Measurements from ENCODE around the gene HOXD4.

HOXD4 gene

DNA sequence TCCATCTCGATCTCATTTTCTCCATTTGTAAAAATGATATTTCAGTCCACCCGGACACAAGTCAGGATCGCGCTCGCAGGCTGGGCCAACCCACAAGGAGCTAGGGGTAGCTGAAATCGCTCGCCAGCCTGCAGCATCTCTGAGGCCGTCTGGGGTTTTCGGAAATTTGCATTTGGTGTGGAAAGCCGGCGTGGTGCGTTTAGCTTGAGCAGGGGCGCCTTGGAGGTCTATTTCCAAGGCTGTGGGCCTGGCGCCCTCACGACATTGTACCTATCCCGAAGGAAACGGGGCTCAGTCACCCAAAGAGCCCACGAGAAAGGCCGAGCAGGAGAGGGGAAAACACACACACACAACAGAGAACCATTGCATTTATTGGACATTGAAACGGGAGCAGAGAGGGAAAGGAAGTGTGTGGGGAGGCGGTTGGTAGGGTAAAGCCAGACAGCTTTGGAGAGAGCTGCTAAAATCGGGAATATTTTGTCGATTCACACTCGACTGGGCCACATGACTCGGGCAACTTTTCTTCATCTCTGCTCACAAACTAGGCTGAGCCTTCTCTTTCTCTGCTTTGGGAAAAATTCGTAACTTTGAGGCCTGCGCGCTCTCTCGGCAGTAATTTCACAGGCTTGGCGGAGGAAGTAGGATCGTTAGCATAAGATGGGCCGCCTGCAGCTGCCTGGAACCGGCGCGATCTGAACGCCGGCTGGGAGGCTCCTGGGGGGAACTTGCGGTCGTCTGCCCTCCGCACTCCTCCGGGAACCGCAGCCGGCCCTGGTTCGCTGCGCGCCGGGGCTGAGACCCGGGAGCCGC is 23.0 kb upstream of the HOXD4 start:
- Histone ChIP-seq H3K9ac (ENCODE audit: low read depth in 1 of 2, low read length in 2 of 2) (peak overlapping the region; percentile 47 to 50), H3K4me1 (ENCODE audit: control insufficient read depth in 2 of 2, insufficient read depth in 2 of 2, low read length in 2 of 2) (peaks cover 5 to 7% of the 10 kb centered on the region in 2 donors), H3K4me3 (ENCODE audit: low read length in 2 of 2) (peak overlapping the region; percentile 43 to 60), H3K27ac (ENCODE audit: low read depth in 2 of 2, low read length in 2 of 2) (peak overlapping the region; percentile 72 to 74), H3K27me3 (ENCODE audit: control insufficient read depth in 2 of 2, insufficient read depth in 2 of 2, low read length in 2 of 2) (peaks cover 29 to 35% of the 10 kb centered on the region in 2 donors), H3K9me3 (ENCODE audit: control insufficient read depth in 2 of 2, low read length in 2 of 2) (no peaks in the 10 kb centered on the region), H3K36me3 (ENCODE audit: control insufficient read depth in 2 of 2, insufficient read depth in 2 of 2, low read length in 2 of 2) (no peaks in the 10 kb centered on the region)

GRCh38 chr2:176128982-176129796 is 22.2 kb upstream of the HOXD4 start, which contains the start of gene HOXD8:
Gene HOXD8, plus strand, starts transcription at chr2:176129705. Its CDS starts 662 bp downstream, at chr2:176130367.
- peak within 1 kb of the TSS; percentile 47 to 59 for H3K9ac ChIP-seq (ENCODE audit: low read depth in 1 of 2, low read length in 2 of 2)
- no peaks in the 10 kb centered on the region for H3K36me3 ChIP-seq (ENCODE audit: control insufficient read depth in 2 of 2, insufficient read depth in 2 of 2, low read length in 2 of 2)
- peaks cover 5 to 7% of the 10 kb centered on the region in 2 donors for H3K4me1 ChIP-seq (ENCODE audit: control insufficient read depth in 2 of 2, insufficient read depth in 2 of 2, low read length in 2 of 2)
- H3K4me3 ChIP-seq (ENCODE audit: low read length in 2 of 2), result peak within 1 kb of the TSS; percentile 61 to 67
- H3K27me3 ChIP-seq (ENCODE audit: control insufficient read depth in 2 of 2, insufficient read depth in 2 of 2, low read length in 2 of 2), result peaks cover 21 to 28% of the 10 kb centered on the region in 2 donors
- H3K27ac ChIP-seq (ENCODE audit: low read depth in 2 of 2, low read length in 2 of 2), result peak within 1 kb of the TSS; percentile 72 to 74
- H3K9me3 ChIP-seq (ENCODE audit: control insufficient read depth in 2 of 2, low read length in 2 of 2), result no peaks in the 10 kb centered on the region

GRCh38 chr2:176129813-176130146 is 21.6 kb upstream of the HOXD4 start:
- Histone ChIP-seq H3K27me3 (ENCODE audit: control insufficient read depth in 2 of 2, insufficient read depth in 2 of 2, low read length in 2 of 2) (peaks cover 15 to 22% of the 10 kb centered on the region in 2 donors), H3K36me3 (ENCODE audit: control insufficient read depth in 2 of 2, insufficient read depth in 2 of 2, low read length in 2 of 2) (no peaks in the 10 kb centered on the region), H3K4me3 (ENCODE audit: low read length in 2 of 2) (peak overlapping the region; percentile 61 to 67), H3K4me1 (ENCODE audit: control insufficient read depth in 2 of 2, insufficient read depth in 2 of 2, low read length in 2 of 2) (peaks cover 5 to 7% of the 10 kb centered on the region in 2 donors), H3K9me3 (ENCODE audit: control insufficient read depth in 2 of 2, low read length in 2 of 2) (no peaks in the 10 kb centered on the region), H3K9ac (ENCODE audit: low read depth in 1 of 2, low read length in 2 of 2) (peak overlapping the region; percentile 24 to 59), H3K27ac (ENCODE audit: low read depth in 2 of 2, low read length in 2 of 2) (peak overlapping the region; percentile 72 to 74)

DNA sequence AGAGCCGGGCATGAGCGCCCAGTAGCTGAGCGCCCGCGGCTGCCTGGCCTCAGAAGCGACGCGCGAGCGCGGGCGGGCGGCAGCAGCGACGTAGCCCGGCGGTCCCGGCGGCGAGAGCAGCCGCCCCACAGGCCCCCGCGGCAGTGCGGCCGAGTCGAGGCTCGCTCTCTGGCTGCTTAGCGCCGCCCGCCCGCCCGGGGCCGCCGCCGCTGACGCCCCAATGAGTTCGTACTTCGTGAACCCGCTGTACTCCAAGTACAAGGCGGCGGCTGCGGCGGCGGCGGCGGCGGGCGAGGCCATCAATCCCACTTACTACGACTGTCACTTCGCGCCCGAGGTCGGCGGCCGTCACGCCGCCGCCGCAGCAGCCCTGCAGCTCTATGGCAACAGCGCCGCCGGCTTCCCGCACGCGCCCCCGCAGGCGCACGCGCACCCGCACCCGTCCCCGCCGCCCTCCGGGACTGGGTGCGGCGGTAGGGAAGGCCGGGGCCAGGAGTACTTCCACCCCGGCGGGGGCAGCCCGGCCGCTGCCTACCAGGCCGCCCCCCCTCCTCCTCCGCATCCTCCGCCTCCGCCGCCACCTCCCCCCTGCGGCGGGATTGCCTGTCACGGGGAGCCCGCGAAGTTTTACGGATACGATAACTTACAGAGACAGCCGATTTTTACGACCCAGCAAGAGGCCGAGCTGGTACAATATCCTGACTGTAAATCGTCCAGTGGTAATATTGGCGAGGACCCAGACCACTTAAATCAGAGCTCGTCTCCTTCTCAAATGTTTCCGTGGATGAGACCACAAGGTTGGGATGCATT is 21.0 kb upstream of the HOXD4 start:
- Histone ChIP-seq H3K27ac (ENCODE audit: low read depth in 2 of 2, low read length in 2 of 2) (peak overlapping the region; percentile 72 to 74), H3K27me3 (ENCODE audit: control insufficient read depth in 2 of 2, insufficient read depth in 2 of 2, low read length in 2 of 2) (peaks cover 9 to 16% of the 10 kb centered on the region in 2 donors), H3K36me3 (ENCODE audit: control insufficient read depth in 2 of 2, insufficient read depth in 2 of 2, low read length in 2 of 2) (no peaks in the 10 kb centered on the region), H3K4me3 (ENCODE audit: low read length in 2 of 2) (peak overlapping the region; percentile 61 to 67), H3K9me3 (ENCODE audit: control insufficient read depth in 2 of 2, low read length in 2 of 2) (no peaks in the 10 kb centered on the region), H3K9ac (ENCODE audit: low read depth in 1 of 2, low read length in 2 of 2) (peak overlapping the region; percentile 26 to 59), H3K4me1 (ENCODE audit: control insufficient read depth in 2 of 2, insufficient read depth in 2 of 2, low read length in 2 of 2) (peaks cover 7 to 8% of the 10 kb centered on the region in 2 donors)

DNA sequence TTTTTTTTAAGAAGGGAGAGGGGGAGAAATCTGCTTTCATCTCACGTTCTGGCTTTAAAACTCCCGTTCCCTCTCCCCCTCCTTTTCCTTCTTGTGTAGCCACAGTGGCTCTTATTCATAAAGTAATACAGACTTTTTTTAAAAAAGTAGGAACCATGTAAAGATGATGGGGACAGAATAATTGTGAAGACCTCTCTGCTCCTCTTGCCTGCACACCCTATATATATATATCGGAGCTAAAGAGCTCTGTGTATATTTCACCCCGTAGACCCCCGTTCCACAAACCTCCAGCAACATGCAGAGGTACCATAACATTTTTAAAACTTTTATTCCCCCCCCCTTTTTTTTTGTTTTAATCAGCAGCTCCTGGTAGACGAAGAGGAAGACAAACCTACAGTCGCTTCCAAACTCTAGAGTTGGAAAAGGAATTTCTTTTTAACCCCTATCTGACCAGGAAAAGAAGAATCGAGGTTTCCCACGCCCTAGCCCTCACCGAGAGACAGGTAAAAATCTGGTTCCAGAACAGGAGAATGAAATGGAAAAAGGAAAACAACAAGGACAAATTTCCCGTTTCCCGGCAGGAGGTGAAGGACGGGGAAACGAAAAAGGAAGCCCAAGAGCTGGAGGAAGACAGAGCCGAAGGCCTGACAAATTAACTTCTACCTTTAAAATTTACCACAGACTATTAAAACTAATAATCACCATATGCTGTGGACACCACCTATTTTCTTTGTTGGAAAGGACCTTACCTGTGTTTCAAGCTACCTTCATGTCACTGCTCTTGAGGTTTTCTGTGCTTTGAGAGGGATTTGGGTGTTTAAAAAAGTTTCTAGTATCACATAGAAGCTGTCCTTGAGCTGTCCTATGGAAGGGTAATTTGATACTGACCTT is 20.1 kb upstream of the HOXD4 start:
- peaks cover 13 to 14% of the 10 kb centered on the region in 2 donors for H3K4me1 ChIP-seq (ENCODE audit: control insufficient read depth in 2 of 2, insufficient read depth in 2 of 2, low read length in 2 of 2)
- H3K9ac ChIP-seq (ENCODE audit: low read depth in 1 of 2, low read length in 2 of 2), result peak overlapping the region; percentile 26 to 59
- peaks cover 8 to 21% of the 10 kb centered on the region in 2 donors for H3K27me3 ChIP-seq (ENCODE audit: control insufficient read depth in 2 of 2, insufficient read depth in 2 of 2, low read length in 2 of 2)
- H3K27ac ChIP-seq (ENCODE audit: low read depth in 2 of 2, low read length in 2 of 2), result peak overlapping the region; percentile 72 to 74
- no peaks in the 10 kb centered on the region for H3K9me3 ChIP-seq (ENCODE audit: control insufficient read depth in 2 of 2, low read length in 2 of 2)
- H3K36me3 ChIP-seq (ENCODE audit: control insufficient read depth in 2 of 2, insufficient read depth in 2 of 2, low read length in 2 of 2), result no peaks in the 10 kb centered on the region
- peak overlapping the region; percentile 61 to 67 for H3K4me3 ChIP-seq (ENCODE audit: low read length in 2 of 2)

DNA sequence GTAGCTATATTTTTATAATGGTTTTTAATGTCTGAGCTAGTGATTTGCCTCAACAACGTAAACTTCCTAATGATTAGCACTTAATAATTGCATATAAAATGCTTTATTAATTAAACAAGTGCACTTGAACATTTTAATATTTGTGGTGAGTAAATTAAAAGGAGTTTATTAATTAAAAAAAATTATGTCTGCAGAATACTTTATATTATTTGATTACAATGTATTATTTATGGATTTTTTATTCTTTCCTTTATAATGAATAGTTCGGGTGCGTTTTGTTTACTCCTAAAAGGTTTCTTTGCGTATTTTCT is 19.5 kb upstream of the HOXD4 start:
- Histone ChIP-seq H3K4me1 (ENCODE audit: control insufficient read depth in 2 of 2, insufficient read depth in 2 of 2, low read length in 2 of 2) (peaks cover 13 to 15% of the 10 kb centered on the region in 2 donors), H3K36me3 (ENCODE audit: control insufficient read depth in 2 of 2, insufficient read depth in 2 of 2, low read length in 2 of 2) (no peaks in the 10 kb centered on the region), H3K9ac (ENCODE audit: low read depth in 1 of 2, low read length in 2 of 2) (no peak overlapping the region), H3K9me3 (ENCODE audit: control insufficient read depth in 2 of 2, low read length in 2 of 2) (no peaks in the 10 kb centered on the region), H3K4me3 (ENCODE audit: low read length in 2 of 2) (peak overlapping the region; percentile 40 to 68), H3K27me3 (ENCODE audit: control insufficient read depth in 2 of 2, insufficient read depth in 2 of 2, low read length in 2 of 2) (peaks cover 8 to 21% of the 10 kb centered on the region in 2 donors), H3K27ac (ENCODE audit: low read depth in 2 of 2, low read length in 2 of 2) (peak overlapping the region in 1 of 2 donors; percentile 15)

- Histone ChIP-seq H3K9me3 (ENCODE audit: control insufficient read depth in 2 of 2, low read length in 2 of 2) (no peaks in the 10 kb centered on the region), H3K27me3 (ENCODE audit: control insufficient read depth in 2 of 2, insufficient read depth in 2 of 2, low read length in 2 of 2) (peaks cover 8 to 21% of the 10 kb centered on the region in 2 donors), H3K4me1 (ENCODE audit: control insufficient read depth in 2 of 2, insufficient read depth in 2 of 2, low read length in 2 of 2) (peaks cover 13 to 18% of the 10 kb centered on the region in 2 donors), H3K27ac (ENCODE audit: low read depth in 2 of 2, low read length in 2 of 2) (peak overlapping the region; percentile 15 to 58), H3K36me3 (ENCODE audit: control insufficient read depth in 2 of 2, insufficient read depth in 2 of 2, low read length in 2 of 2) (no peaks in the 10 kb centered on the region), H3K9ac (ENCODE audit: low read depth in 1 of 2, low read length in 2 of 2) (peak overlapping the region in 1 of 2 donors; percentile 38), H3K4me3 (ENCODE audit: low read length in 2 of 2) (peak overlapping the region; percentile 40 to 68)
Measured at GRCh38 chr2:176132205-176133171, 18.9 kb upstream of the HOXD4 start.

DNA sequence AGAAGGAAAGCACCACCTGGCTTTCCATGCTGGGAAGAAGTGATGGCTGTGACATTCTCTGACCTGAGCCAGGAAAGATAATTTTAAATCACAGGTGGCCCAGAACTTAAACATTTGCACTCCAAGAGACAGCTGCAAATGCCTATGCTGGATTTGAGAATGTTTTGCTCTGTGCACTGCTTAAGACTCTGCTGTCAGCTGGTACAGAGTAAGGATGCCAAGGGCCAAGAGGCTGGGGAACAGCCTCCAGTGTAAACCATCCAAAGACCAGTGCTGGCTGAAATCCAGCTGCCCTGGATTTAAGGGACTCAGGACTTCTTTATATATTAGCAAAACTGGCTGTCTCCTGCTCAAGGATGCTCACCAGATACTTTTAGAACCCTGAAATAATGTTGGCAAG is 18.0 kb upstream of the HOXD4 start:
- Histone ChIP-seq H3K27ac (ENCODE audit: low read depth in 2 of 2, low read length in 2 of 2) (no peak overlapping the region), H3K9me3 (ENCODE audit: control insufficient read depth in 2 of 2, low read length in 2 of 2) (no peaks in the 10 kb centered on the region), H3K4me3 (ENCODE audit: low read length in 2 of 2) (no peak overlapping the region), H3K9ac (ENCODE audit: low read depth in 1 of 2, low read length in 2 of 2) (no peak overlapping the region), H3K4me1 (ENCODE audit: control insufficient read depth in 2 of 2, insufficient read depth in 2 of 2, low read length in 2 of 2) (peaks cover 10 to 17% of the 10 kb centered on the region in 2 donors), H3K36me3 (ENCODE audit: control insufficient read depth in 2 of 2, insufficient read depth in 2 of 2, low read length in 2 of 2) (no peaks in the 10 kb centered on the region), H3K27me3 (ENCODE audit: control insufficient read depth in 2 of 2, insufficient read depth in 2 of 2, low read length in 2 of 2) (peaks cover 8 to 18% of the 10 kb centered on the region in 2 donors)

All from mucosa of rectum (tissue), 2 donors.